Measurements from ENCODE around the gene PTGS1. TPM values are rescaled to one million over a fixed set of nuclear protein-coding genes. Genes with fewer than 3 reads are reported as not detected.

The PTGS1 gene
- total and polyA plus RNA-seq, 2 donors (not counting 1 experiment from before 2014, with no cell fraction given) = 9.5 to 15.3 TPM

GRCh38 chr9:122397749-122398148 is 26.9 kb downstream of the PTGS1 start:
- 100% methylated on average over 2 of the region's 2 CpGs for WGBS (ENCODE audit: insufficient coverage)
- ChIA-PET POLR2A (no interaction called here), CTCF (interaction anchor here (1.4 kb wide), 1 partner anchor 15 kb away, joined by 3 read pairs; no protein-coding TSS in a partner anchor)

GRCh38 chr9:122398371-122398924 is 27.6 kb downstream of the PTGS1 start:
- Mint-ChIP-seq H3K27me3 (no peaks in the 10 kb centered on the region), H3K4me1 (peaks cover 4% of the 10 kb centered on the region), H3K27ac (no peak overlapping the region), H3K9me3 (ENCODE audit: insufficient read depth) (no peaks in the 10 kb centered on the region), H3K4me3 (no peak overlapping the region)
- no peaks in the 10 kb centered on the region for H4K20me1 ChIP-seq (ENCODE audit: control insufficient read depth, insufficient read depth, low read length, poor library complexity, severe bottlenecking)
- no peaks in the 10 kb centered on the region for H3K9me3 ChIP-seq (ENCODE audit: control extremely low read depth in 1 of 3, control insufficient read depth in 2 of 3, insufficient read depth in 1 of 3, low read length in 2 of 3)
- no peak overlapping the region for H3K9ac ChIP-seq (ENCODE audit: low read length)
- no peaks in the 10 kb centered on the region for H3K36me3 ChIP-seq (replicated peaks in 1 of 2; ENCODE audit: control extremely low read depth in 1 of 2, control insufficient read depth in 1 of 2, extremely low read depth in 1 of 2, insufficient read depth in 2 of 2, low read length in 1 of 2)
- no peak overlapping the region for H2AFZ ChIP-seq (ENCODE audit: insufficient read depth, low read depth, low read length, poor library complexity, severe bottlenecking)
- ATAC-seq (ENCODE audit: low read depth) = no peak
- H3K4me3 ChIP-seq (ENCODE audit: control extremely low read depth in 1 of 5, extremely low read depth in 1 of 5, insufficient read depth in 1 of 5, low read depth in 2 of 5, low read length in 4 of 5) = no peak overlapping the region
- intact Hi-C loops (cut with micrococcal nuclease) = no loop called here
- peaks cover 0 to 2% (median 0%) of the 10 kb centered on the region in 4 experiments for H3K27me3 ChIP-seq (replicated peaks in 1 of 4; ENCODE audit: control extremely low read depth in 1 of 4, control insufficient read depth in 3 of 4, insufficient read depth in 4 of 4, low read length in 3 of 4)
- TF ChIP-seq EZH2 (IDR thresholded peaks at IDR 0.05; ENCODE audit: borderline replicate concordance, insufficient read depth, low read depth, low read length, poor library complexity, severe bottlenecking) = no peak
- TF ChIP-seq, protein P1, sequence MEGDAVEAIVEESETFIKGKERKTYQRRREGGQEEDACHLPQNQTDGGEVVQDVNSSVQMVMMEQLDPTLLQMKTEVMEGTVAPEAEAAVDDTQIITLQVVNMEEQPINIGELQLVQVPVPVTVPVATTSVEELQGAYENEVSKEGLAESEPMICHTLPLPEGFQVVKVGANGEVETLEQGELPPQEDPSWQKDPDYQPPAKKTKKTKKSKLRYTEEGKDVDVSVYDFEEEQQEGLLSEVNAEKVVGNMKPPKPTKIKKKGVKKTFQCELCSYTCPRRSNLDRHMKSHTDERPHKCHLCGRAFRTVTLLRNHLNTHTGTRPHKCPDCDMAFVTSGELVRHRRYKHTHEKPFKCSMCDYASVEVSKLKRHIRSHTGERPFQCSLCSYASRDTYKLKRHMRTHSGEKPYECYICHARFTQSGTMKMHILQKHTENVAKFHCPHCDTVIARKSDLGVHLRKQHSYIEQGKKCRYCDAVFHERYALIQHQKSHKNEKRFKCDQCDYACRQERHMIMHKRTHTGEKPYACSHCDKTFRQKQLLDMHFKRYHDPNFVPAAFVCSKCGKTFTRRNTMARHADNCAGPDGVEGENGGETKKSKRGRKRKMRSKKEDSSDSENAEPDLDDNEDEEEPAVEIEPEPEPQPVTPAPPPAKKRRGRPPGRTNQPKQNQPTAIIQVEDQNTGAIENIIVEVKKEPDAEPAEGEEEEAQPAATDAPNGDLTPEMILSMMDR (IDR thresholded peaks at IDR 0.05) = no peak
- no peak for DNase-seq
- ChIA-PET CTCF (no interaction called here), POLR2A (no interaction called here)
- no peak overlapping the region for H3K27ac ChIP-seq (ENCODE audit: low read length in 2 of 2)
- no peak overlapping the region for H3K4me2 ChIP-seq (replicated peaks; ENCODE audit: low read depth, low read length, poor library complexity, severe bottlenecking)
- WGBS (ENCODE audit: insufficient coverage) = 100% methylated on average over 3 of the region's 3 CpGs
- no peaks in the 10 kb centered on the region for H3K4me1 ChIP-seq (ENCODE audit: control insufficient read depth in 2 of 2, insufficient read depth in 2 of 2, low read length in 2 of 2)
- no peaks in the 10 kb centered on the region for H3K79me2 ChIP-seq (ENCODE audit: control insufficient read depth, insufficient read depth, low read length)

More at GRCh38 chr9:122397749-122398148, 26.9 kb downstream of the PTGS1 start:
- no peak overlapping the region for H3K9ac ChIP-seq (ENCODE audit: low read length)
- no peaks in the 10 kb centered on the region for H3K4me1 ChIP-seq (ENCODE audit: control insufficient read depth in 2 of 2, insufficient read depth in 2 of 2, low read length in 2 of 2)
- H3K36me3 ChIP-seq (replicated peaks in 1 of 2; ENCODE audit: control extremely low read depth in 1 of 2, control insufficient read depth in 1 of 2, extremely low read depth in 1 of 2, insufficient read depth in 2 of 2, low read length in 1 of 2) = no peaks in the 10 kb centered on the region
- no peaks in the 10 kb centered on the region for H4K20me1 ChIP-seq (ENCODE audit: control insufficient read depth, insufficient read depth, low read length, poor library complexity, severe bottlenecking)
- Mint-ChIP-seq H3K27me3 (no peaks in the 10 kb centered on the region), H3K4me3 (no peak overlapping the region), H3K4me1 (peaks cover 4% of the 10 kb centered on the region), H3K27ac (no peak overlapping the region), H3K9me3 (ENCODE audit: insufficient read depth) (no peaks in the 10 kb centered on the region)
- no peaks in the 10 kb centered on the region for H3K79me2 ChIP-seq (ENCODE audit: control insufficient read depth, insufficient read depth, low read length)
- peaks cover 0 to 2% (median 0%) of the 10 kb centered on the region in 4 experiments for H3K27me3 ChIP-seq (replicated peaks in 1 of 4; ENCODE audit: control extremely low read depth in 1 of 4, control insufficient read depth in 3 of 4, insufficient read depth in 4 of 4, low read length in 3 of 4)
- no peak overlapping the region for H2AFZ ChIP-seq (ENCODE audit: insufficient read depth, low read depth, low read length, poor library complexity, severe bottlenecking)
- no peak overlapping the region for H3K27ac ChIP-seq (ENCODE audit: low read length in 2 of 2)
- no peak for DNase-seq
- TF ChIP-seq EZH2 (IDR thresholded peaks at IDR 0.05; ENCODE audit: borderline replicate concordance, insufficient read depth, low read depth, low read length, poor library complexity, severe bottlenecking) = no peak
- TF ChIP-seq, protein P1 (IDR thresholded peaks at IDR 0.05) = no peak
- no peaks in the 10 kb centered on the region for H3K9me3 ChIP-seq (ENCODE audit: control extremely low read depth in 1 of 3, control insufficient read depth in 2 of 3, insufficient read depth in 1 of 3, low read length in 2 of 3)
- intact Hi-C loops (cut with micrococcal nuclease) = no loop called here
- no peak for ATAC-seq (ENCODE audit: low read depth)
- H3K4me2 ChIP-seq (replicated peaks; ENCODE audit: low read depth, low read length, poor library complexity, severe bottlenecking) = no peak overlapping the region
- H3K4me3 ChIP-seq (ENCODE audit: control extremely low read depth in 1 of 5, extremely low read depth in 1 of 5, insufficient read depth in 1 of 5, low read depth in 2 of 5, low read length in 4 of 5) = no peak overlapping the region
